Motor neuron (in vitro differentiated cells): ENCODE data around the gene NT5C2. TPM values are rescaled to one million over a fixed set of nuclear protein-coding genes. Genes with fewer than 3 reads are reported as not detected.
"Not testable (repeated sequence)": the region's sequence is repeated elsewhere in the genome, so short reads cannot be mapped to it uniquely, and the experiment has no call there.

Source experiments
- ATAC-seq, 8 experiments: fragments of 200-7000 bp; cut with Tn5 transposase; replicated peaks in 6 of 8; 2 replicates each; pipeline ENCODE4 v1.8.0; 2021; ENCODE audit warnings: mild to moderate bottlenecking in 8 of 8, moderate library complexity in 8 of 8
- H3K27ac ChIP-seq, 2 donors: fragments of 250-450 bp; sonication (Bioruptor Pico); 2 replicates each; pipeline ENCODE4 v1.9.0; 2021; ENCODE audit warnings: antibody characterized with exemption in 2 of 2, mild to moderate bottlenecking in 2 of 2, moderate library complexity in 1 of 2
- H3K4me1 ChIP-seq, 2 donors: fragments of 250-450 bp; sonication (Bioruptor Pico); replicated peaks in 1 of 2; 2 replicates each; pipeline ENCODE4 v1.6.1; 2021; ENCODE audit warnings: antibody characterized with exemption in 2 of 2, mild to moderate bottlenecking in 2 of 2, moderate library complexity in 1 of 2
- H3K4me3 ChIP-seq, 5 donors: fragments of 250-450 bp; sonication (Bioruptor Pico); 2 replicates each; pipeline ENCODE4 v1.9.0; 2021; ENCODE audit warnings: antibody characterized with exemption in 5 of 5, mild to moderate bottlenecking in 5 of 5, moderate library complexity in 4 of 5
- WGBS, 10 experiments: fragments of 450-650 bp; shearing (Covaris generic); methylation state at CpG; one replicate each; pipeline ENCODE4 v1.0.0; 2022; 5-methylcytosine and 5-hydroxymethylcytosine counted together
- in situ Hi-C, 9 experiments: fragments of 400-800 bp; cut with MboI; loops; one replicate each; pipeline ENCODE4 v1.15.0; 2021; ENCODE audit warnings: low sequenced_read_pairs in 9 of 9, low pct_unique_long_range_greater_than_20kb in 2 of 9; ENCODE audit not compliant: unreplicated experiment in 9 of 9
- total RNA-seq, 8 experiments: library from RNA; unstranded; fragments of 300-600 nt; gene quantifications; 2 replicates each; pipeline versions ENCODE4 v1.2.3 to v1.2.4, GENCODE V29; 2022

NT5C2 gene
- total RNA-seq = 100 to 1,000 TPM in 1 of 8 experiments, 10 to 100 TPM in 7; 39.5 to 103 (median 55.2) TPM

DNA sequence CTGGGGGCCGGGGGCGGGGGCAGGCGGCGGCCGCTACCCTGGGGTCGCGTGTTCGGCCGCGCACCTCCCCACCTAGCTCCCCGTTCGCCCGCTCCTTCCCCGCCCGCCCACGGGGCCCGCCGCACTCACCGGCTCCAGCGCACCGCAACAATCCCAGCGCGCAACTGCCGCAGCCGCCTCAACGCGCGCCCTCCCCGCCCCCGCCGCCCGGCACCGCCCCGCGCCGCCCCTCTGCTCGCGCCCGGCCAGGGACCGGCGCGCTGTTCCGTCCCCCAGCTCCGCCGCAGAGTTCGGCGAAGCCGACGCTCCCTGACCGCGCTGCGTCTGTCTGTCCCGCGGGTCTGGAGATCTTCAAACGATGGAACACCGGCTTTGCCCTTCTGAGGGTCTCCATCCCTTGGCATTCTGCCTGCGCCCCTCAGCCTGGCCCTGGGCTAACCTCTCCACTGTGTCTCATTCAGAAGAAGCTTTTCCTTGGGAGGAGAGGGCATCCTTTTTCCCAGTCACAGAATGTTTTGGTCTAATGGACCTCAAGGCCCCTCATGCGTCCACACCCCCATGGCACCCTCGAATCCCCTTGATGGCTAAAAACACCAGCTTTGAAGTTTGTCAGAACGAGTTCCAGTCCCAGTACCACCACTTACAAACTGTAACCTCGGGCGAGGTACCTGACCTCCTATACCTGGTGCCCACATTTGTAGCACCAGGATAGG lies at the start of gene NT5C2:
Gene NT5C2, minus strand, starts transcription at position 166 of the 713 bp plus-strand sequence. CDS start 18,314 bp downstream, outside the sequence.
- H3K27ac ChIP-seq = peak within 1 kb of the TSS; percentile 90 to 92
- ATAC-seq = peak; percentile 71 to 88 (median 86)
- H3K4me3 ChIP-seq = peak within 1 kb of the TSS; percentile 53 to 92 (median 77)
- WGBS, 10 experiments = 0 to 67% (median 9%) methylated on average over 1 to 4 of the region's 62 CpGs; no CpG with 5 or more reads in 4 of the 10 experiments
- in situ Hi-C loops = no loop called here
- peaks cover 11 to 13% of the 10 kb centered on the region in 2 donors for H3K4me1 ChIP-seq

DNA sequence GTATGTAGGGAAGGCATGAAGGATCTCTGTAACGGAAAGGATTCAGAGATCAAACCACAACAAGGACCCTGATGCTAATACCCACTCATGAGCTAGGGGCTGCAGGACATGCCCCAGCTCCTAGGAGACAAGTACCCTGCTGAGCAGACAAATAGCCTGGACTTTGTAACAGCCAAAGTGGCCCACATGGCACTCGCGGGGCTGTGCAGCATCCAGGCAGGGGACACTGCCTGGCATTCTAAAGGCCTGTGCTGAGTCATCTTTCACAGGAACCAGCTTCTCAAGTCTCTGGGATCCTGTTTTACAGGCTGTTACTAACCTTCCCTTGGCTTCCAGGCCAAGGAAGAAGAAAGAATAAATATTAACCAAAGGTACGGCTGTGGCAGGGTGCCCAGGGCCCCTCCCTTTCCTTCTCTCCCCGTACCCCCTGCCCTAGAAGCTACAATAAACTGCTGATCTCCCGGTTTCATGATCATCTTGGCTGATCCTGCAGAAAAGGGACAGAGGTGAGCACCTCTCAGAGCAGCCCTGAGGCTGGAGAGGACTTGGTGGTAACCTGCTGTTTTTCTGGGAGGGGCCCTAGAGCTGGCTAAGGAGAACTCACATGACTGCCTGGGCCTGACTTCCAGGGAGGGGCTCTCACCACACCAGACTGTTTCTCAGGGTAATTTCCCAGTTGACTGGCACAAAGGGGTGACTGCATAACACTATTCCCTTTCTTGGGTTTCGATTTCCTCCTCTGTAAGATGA lies 48.4 kb upstream of the NT5C2 start:
- Histone ChIP-seq H3K4me3 (no peak overlapping the region), H3K27ac (no peak overlapping the region), H3K4me1 (peaks cover 0 to 5% of the 10 kb centered on the region in 2 donors)
- 30 to 93% (median 71%) methylated on average over 1 to 4 of the region's 7 CpGs; no CpG with 5 or more reads in 1 of the 10 experiments for WGBS, 10 experiments
- peak; percentile 60 to 92 (median 76) for ATAC-seq
- in situ Hi-C loops = loop anchor here in 3 of 9 experiments (10.0 to 25.0 kb wide), 3 partner anchors 154 to 329 kb away; partner anchors contain the start of gene CNNM2 (in 2 of the 3)

DNA sequence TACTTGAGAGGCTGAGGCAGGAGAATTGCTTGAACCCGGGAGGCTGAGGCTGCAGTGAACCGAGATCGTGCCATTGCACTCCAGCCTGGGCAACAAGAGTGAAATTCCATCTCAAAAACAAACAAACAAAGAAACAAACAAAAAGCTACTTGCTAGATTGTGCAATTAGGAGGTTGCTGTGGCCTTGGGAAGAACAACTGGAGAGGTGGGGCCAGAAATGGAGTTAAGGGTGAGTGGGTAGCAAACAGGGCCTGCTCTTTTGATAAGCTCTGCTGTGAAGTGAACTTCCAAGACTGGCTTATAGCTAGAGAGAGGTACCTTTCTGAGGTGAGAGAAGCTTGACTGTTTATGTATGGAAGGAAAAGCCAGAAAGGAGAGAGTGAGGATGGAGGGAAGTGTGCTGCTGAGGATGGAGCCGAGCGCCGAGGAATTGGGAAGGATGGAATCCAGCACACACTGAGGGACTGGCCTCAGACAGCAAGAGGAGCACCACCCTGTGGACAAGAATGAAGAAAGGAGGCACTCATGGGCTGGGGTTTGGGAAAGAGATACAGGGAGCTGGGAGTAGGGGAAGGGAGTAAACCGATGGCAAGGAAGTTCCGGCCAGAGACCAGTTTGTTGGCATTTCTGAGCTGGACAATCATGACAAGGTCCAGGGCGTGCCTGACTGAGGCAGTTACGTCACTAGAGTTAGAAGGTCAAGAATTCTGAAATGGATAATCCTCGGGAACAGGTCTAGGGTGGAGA lies 45.6 kb upstream of the NT5C2 start:
- 40 to 96% (median 84%) methylated on average over 1 to 10 of the region's 11 CpGs for WGBS, 10 experiments
- H3K4me1 ChIP-seq = peaks cover 0 to 5% of the 10 kb centered on the region in 2 donors
- no peak overlapping the region for H3K4me3 ChIP-seq
- ATAC-seq = peak in 3 of 8 experiments; percentile 56 to 82 (median 79)
- in situ Hi-C loops = loop anchor here in 2 of 9 experiments (25.0 kb wide), 2 partner anchors 151 to 326 kb away; partner anchors contain the start of gene CNNM2 (in 1 of the 2)
- no peak overlapping the region for H3K27ac ChIP-seq

DNA sequence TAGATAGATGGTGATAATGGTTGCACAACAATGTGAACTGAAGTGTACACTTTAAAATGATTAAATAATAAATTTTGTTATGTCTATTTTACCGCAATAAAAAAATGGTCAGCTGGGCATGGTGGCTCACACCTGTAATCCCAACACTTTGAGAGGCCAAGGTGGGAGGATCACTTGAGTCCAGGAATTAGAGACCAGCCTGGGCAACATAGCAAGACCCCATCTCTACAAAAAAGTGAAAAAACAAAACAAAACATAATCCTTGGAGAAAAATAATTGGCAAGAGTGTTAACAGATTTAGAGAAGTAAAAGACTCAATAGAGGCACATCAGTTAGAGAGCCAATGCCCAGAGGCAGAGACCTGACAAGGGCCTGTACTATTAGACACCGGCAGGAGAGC lies 42.7 kb upstream of the NT5C2 start:
- ATAC-seq = no peak
- 83 to 100% (median 100%) methylated on average over 1 to 2 of the region's 2 CpGs; no CpG with 5 or more reads in 1 of the 10 experiments for WGBS, 10 experiments
- in situ Hi-C loops = loop anchor here in 2 of 9 experiments (25.0 kb wide), 2 partner anchors 148 to 323 kb away; partner anchors contain the start of gene CNNM2 (in 1 of the 2)
- H3K27ac ChIP-seq = no peak overlapping the region
- no peaks in the 10 kb centered on the region for H3K4me1 ChIP-seq
- no peak overlapping the region for H3K4me3 ChIP-seq

DNA sequence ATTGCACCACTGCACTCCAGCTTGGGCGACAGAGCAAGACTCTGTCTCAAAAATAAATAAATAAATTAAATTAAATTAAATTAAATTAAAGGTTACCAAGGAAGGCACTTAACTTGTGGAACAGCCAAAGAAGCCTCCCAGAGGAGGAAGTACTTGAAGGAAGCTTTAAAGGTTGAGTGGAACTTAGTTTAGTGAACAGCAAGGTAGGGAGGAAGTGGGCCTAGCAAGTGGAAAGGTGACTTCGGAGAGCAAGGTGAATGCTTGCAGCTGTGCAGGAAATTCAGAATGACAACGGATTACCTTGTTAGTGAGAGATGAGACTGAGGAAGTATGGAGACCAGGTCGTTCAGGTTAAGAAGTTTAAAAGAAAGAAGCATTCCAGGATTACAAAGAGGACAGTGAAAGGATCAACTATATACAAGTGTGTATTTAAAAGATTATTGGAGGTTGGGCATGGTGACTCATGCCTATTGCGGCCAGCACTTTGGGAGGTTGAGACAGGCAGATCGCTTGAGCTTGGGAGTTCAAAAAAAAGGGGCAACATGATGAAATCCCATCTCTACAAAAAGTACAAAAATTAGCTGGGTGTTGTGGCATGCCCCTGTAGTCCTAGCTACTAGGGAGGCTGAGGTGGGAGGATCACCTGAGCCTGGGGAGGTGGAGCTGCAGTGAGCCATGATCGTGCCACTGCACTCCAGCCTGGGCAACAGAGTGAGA lies 39.9 kb upstream of the NT5C2 start:
- Histone ChIP-seq H3K4me3 (no peak overlapping the region), H3K27ac (no peak overlapping the region), H3K4me1 (no peaks in the 10 kb centered on the region)
- WGBS, 10 experiments = 46 to 100% (median 83%) methylated on average over 2 to 7 of the region's 7 CpGs
- ATAC-seq = no peak
- in situ Hi-C loops = loop anchor here in 2 of 9 experiments (25.0 kb wide), 2 partner anchors 146 to 321 kb away; partner anchors contain the start of gene CNNM2 (in 1 of the 2)

DNA sequence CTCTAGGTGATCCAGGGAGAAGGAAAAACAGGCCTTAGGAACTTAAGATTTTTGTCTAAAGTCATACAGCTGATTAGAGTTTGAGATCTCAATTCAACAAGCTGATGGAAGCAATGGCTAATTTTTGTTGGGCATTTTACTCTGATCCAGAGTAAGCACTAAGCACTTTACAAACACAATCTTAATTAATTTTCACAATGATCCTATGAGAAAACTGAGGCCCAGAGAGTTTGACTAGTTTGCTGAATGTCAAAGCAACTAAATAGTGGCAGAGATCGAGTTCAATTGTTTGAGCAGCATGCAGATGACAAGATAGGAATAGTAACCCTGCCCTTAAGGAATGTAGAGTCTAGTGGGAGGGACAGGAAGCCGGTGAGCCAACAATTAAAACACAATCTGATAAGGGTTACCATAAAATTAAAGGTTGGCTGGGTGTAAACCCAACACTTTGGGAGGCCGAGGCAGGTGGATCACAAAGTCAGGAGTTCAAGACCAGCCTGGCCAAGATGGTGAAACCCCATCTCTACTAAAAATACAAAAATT lies 39.1 kb upstream of the NT5C2 start:
- ATAC-seq = peak in 1 of 8 experiments; percentile 32
- in situ Hi-C loops = loop anchor here in 2 of 9 experiments (25.0 kb wide), 2 partner anchors 145 to 320 kb away; partner anchors contain the start of gene CNNM2 (in 1 of the 2)

DNA sequence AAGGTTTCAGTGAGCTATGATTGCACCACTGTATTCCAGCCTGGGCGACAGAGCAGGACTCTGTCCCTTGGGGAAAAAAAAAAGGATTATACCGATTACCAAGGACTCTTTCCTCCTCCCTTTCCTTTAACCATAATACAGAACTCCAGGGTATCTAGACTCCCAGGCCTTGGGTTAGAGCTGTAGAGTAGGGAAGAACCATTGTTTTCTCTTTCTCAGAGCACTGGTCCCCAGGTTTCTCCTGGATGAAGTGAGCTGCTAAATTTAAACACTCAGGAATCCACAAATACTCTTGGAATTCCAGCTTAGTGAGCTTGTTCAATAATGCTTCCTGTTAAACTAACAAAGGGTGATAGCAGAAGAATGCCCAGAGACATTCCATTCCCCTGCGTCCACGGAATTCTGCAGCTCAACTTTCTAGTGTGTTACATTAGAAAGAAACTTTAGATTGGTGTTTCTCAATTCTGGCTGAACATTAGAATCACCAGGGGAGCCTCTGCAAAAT lies 38.0 kb upstream of the NT5C2 start:
- H3K27ac ChIP-seq = no peak overlapping the region
- in situ Hi-C loops = loop anchor here in 2 of 9 experiments (25.0 kb wide), 2 partner anchors 144 to 319 kb away; partner anchors contain the start of gene CNNM2 (in 1 of the 2)
- WGBS, 10 experiments = 10 to 93% (median 50%) methylated on average over 2 of the region's 4 CpGs; no CpG with 5 or more reads in 1 of the 10 experiments

More for the DNA sequence above, 39.1 kb upstream of the NT5C2 start:
- 43 to 100% (median 80%) methylated on average over 1 to 3 of the region's 3 CpGs; no CpG with 5 or more reads in 1 of the 10 experiments for WGBS, 10 experiments
- Histone ChIP-seq H3K4me1 (no peaks in the 10 kb centered on the region), H3K4me3 (no peak overlapping the region), H3K27ac (no peak overlapping the region)

DNA sequence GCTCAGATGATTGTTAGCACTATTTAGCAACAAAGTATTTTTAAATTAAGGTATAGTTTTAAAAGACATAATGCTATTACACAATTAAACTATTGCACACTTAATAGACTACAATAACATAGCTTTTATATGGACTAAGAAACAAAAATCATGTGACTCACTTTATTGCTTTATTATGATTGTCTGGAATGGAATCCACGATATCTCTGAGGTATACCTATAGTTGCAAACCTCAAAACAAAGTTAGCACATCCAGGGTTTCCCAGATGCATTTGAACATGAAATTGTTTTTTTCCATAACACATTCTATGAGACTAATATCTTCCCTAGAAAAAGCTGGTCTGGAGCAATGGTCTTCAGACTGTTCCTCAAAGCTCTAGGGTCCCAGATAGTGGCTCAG lies 34.3 kb upstream of the NT5C2 start:
- Histone ChIP-seq H3K4me1 (no peaks in the 10 kb centered on the region), H3K4me3 (no peak overlapping the region), H3K27ac (no peak overlapping the region)
- 33 to 100% (median 80%) methylated on average over 1 of the region's 1 CpG; no CpG with 5 or more reads in 5 of the 10 experiments for WGBS, 10 experiments
- ATAC-seq = no peak
- in situ Hi-C loops = loop anchor here in 2 of 9 experiments (25.0 kb wide), 2 partner anchors 140 to 315 kb away; partner anchors contain the start of gene CNNM2 (in 1 of the 2)

More for the DNA sequence above, 38.0 kb upstream of the NT5C2 start:
- ATAC-seq = peak in 6 of 8 experiments; percentile 23 to 89 (median 41)
- Histone ChIP-seq H3K4me3 (no peak overlapping the region), H3K4me1 (no peaks in the 10 kb centered on the region)

DNA sequence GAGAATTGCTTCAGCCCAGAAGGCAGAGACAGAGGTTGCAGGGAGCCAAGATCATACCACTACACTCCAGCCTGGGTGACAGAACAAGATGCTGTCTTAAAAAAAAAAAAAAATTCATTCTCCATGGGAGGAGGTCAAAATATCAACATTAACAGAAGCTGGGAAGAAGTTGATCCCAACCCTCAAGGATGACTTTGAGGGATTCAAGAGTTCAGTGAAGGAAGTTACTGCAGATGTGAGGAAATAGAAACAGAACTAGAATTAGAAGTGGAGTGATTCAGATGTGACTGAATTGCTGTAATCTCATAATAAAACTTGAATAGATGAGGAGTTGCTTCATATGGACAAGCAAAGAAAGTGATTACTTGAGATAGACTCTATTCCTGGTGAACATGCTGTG lies 32.9 kb upstream of the NT5C2 start:
- in situ Hi-C loops = loop anchor here in 2 of 9 experiments (25.0 kb wide), 2 partner anchors 139 to 314 kb away; partner anchors contain the start of gene CNNM2 (in 1 of the 2)
- Histone ChIP-seq H3K4me1 (no peaks in the 10 kb centered on the region), H3K4me3 (no peak overlapping the region), H3K27ac (no peak overlapping the region)
- no peak for ATAC-seq

DNA sequence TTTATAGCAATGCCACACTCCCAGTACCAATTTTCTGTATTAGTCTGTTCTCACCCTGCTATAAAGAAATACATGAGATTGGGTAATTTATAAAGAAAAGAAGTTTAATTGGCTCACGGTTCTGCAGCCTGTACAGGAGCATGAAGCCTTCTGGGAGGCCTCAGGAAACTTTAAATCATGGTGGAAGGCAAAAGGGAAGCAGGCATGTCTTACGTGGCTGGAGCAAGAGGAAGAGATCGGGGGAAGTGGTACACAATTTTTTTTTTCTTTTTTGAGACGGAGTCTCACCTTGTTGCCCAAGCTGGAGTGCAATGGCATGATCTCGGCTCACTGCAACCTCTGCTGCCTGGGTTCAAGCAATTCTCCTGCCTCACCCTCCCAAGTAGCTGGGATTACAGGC lies 31.6 kb upstream of the NT5C2 start:
- in situ Hi-C loops = loop anchor here in 2 of 9 experiments (25.0 kb wide), 2 partner anchors 137 to 312 kb away; partner anchors contain the start of gene CNNM2 (in 1 of the 2)
- not testable (repeated sequence) for H3K4me3 ChIP-seq, ATAC-seq, H3K4me1 ChIP-seq, H3K27ac ChIP-seq
- WGBS, 10 experiments = 37 to 100% (median 75%) methylated on average over 1 to 5 of the region's 5 CpGs; no CpG with 5 or more reads in 4 of the 10 experiments

DNA sequence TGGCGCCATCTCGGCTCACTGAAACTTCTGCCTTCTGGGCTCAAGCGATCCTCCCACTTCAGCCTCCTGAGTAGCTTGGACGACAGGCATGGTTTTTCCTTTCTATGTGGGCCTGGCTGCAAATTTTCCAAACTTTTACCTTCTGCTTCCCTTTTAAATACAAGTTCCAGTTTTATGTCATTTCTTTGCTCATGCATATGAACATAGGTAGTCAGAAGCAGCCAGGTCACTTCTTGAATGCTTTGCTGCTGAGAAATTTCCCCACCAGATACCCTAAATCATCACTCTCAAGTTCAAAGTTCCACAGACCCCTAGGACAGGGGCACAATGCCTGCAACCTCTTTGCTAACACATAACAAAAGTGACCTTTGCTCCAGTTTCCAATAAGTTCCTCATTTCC lies 31.1 kb upstream of the NT5C2 start:
- ATAC-seq = no peak
- Histone ChIP-seq H3K4me3 (no peak overlapping the region), H3K4me1 (no peaks in the 10 kb centered on the region), H3K27ac (no peak overlapping the region)
- WGBS, 10 experiments = 0 to 94% (median 68%) methylated on average over 1 to 4 of the region's 4 CpGs; no CpG with 5 or more reads in 3 of the 10 experiments
- in situ Hi-C loops = no loop called here
